Right hindlimb (tissue), 1 donor: ENCODE measurements around the gene MICU1.
A peak's percentile ranks its signal among the peaks of the same experiment; 100 is the strongest.
"Not testable (repeated sequence)": the region's sequence is repeated elsewhere in the genome, so short reads cannot be mapped to it uniquely, and the experiment has no call there.

ENCODE experiments used
- DNase-seq: peaks from one replicate; pipeline ENCODE4 v3.0.0-alpha.2; 2018

MICU1 gene

GRCh38 chr10:72370201-72370722 is 255.6 kb downstream of the MICU1 start:
- DNase-seq: no peak

GRCh38 chr10:72367301-72367960 is 258.4 kb downstream of the MICU1 start:
- DNase-seq: no peak

- no peak for DNase-seq
Observed at GRCh38 chr10:72365106-72365895, 260.6 kb downstream of the MICU1 start.

DNA sequence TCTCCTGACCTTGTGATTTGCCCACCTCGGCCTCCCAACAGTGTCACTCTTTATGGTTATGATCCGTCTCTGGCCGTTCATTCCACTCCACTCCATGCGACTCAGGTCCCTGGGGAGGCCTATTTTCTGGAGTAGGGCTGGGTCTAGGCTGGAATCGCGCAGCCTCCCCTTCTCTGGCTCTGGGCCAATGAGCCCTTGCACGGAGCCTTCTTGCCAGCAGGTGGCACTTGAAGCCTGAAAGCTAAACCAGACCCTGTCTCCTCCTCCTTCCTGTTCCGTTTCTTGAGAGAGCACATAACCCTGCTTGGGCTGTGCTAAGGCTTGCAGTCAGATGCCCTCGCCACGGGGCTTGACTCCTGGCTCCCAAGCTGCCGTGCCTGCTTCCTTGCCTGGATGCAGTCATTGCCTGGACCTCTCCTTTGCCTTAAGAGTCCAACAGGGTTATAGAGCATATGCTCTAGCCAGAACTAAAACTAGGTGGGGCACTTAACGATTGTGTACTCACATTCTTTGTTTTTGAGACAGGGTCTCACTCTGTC is 261.6 kb downstream of the MICU1 start:
- DNase-seq: peak; percentile 93

GRCh38 chr10:72356987-72357386 is 268.9 kb downstream of the MICU1 start:
- DNase-seq: no peak

GRCh38 chr10:72356115-72356514 is 269.8 kb downstream of the MICU1 start:
- no peak for DNase-seq

GRCh38 chr10:72355214-72355555 is 270.7 kb downstream of the MICU1 start:
- no peak for DNase-seq

DNA sequence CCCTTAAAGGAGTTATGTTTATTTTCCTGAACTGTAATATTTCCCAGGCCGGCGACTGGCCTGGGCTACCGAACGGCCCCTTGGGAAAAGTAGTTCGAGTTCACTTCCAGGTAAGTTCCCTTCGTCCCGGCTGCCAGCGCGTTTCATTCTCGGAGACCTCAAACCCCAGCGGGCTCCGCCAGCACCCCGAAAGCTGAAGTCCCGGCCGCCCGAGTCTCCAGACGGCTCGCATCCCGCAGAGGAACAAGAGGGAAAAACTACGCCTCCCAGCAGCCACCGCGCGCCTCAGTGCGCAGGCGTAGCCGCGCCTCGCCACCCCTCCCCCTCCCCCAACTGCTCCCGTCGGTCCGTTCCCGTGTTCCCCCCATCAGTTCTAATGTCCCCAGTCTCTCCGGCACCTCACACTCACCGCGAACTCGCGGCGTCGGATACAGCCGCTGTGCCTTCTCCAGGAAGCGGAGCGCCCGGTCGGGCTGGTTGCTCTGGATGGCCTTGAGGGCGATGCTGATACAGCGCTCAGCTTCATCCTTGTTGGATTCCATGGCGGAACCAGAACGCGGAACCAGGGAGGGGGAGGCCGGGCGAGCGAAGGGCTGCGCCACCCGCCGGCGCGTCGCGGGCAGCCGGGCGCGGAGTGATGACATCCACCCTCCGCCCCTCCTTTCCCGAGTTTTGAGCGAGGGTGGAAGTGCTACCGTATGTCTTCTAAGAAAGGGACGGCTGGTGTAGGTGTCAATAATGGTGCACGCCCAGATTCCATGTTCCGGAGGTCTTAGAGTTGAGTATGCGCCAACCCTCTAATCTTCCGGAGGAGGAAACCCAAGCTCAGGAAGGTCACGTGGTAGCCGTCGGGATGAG is 271.3 kb downstream of the MICU1 start, which contains the start of gene DNAJB12:
Gene DNAJB12 (minus strand): TSS at position 564 of the 858 bp plus-strand sequence. CDS start 22 bp downstream, at position 542.
- peak; percentile 95 for DNase-seq

- DNase-seq: no peak
Observed at GRCh38 chr10:72353965-72354355, 271.9 kb downstream of the MICU1 start.

- DNase-seq: no peak
Observed at GRCh38 chr10:72353028-72353964, 272.6 kb downstream of the MICU1 start.

GRCh38 chr10:72351479-72351878 is 274.4 kb downstream of the MICU1 start:
- DNase-seq: no peak

DNA sequence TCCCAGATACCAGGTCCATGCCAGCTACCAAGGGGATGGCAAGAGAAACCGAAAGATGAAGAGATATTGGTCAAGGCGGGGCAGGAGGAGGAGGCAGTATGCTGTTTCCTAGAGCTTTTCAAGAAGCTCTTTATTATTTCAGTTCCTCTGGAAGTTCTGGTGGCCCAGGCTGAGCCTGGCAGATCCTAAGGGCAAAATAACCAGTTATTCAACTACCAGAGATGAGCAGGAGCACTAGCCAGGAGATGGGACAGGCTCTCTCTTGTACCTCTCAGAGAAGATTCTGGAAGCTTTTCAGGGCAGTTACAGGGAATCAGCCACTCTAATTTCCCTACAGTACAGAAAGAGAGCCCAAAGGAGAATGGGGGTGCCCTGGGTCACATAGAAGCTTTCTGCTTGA is 276.4 kb downstream of the MICU1 start:
- no peak for DNase-seq

GRCh38 chr10:72348282-72348681 is 277.6 kb downstream of the MICU1 start:
- no peak for DNase-seq

GRCh38 chr10:72346117-72346516 is 279.8 kb downstream of the MICU1 start:
- not testable (repeated sequence) for DNase-seq

DNA sequence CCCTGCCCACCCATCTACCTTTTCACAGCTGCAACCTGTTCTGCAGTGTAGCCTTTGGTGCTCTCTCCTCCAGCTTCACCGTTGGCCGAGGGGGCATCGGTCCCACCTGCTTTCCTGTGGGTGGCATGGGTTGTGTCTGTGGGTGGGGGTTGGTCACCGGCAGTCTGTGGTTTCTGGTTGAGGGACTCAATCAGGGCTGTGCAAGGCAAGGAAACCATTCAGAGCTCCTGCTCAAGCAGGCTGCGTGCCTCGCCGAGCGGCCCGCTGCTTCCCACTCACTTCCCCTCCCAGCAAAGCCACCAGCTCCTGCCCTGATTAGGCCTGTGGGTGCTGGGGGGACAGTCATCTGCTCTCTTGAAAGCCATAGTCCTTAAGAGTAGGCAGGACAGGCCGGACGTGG is 280.9 kb downstream of the MICU1 start:
- DNase-seq: no peak

DNA sequence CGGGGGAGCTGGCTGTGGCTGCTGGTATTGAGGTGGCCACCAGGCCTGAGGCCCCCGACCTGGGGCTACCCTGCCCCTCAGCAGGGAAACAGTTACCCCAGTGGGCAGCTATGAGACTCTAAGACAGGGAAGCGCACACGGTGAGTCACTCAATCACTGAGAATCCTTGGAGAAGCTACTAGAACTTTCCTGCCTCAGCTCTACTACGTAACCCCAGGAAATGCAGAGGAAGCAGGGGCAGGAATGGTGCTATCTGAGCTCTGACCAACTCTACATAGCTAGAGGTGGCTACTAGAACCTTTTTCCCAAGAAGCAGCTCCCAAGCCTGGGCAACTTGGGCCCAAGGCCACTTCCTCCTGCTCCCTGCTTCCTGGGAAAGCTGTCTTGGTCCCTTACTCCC is 283.0 kb downstream of the MICU1 start:
- DNase-seq: no peak

DNA sequence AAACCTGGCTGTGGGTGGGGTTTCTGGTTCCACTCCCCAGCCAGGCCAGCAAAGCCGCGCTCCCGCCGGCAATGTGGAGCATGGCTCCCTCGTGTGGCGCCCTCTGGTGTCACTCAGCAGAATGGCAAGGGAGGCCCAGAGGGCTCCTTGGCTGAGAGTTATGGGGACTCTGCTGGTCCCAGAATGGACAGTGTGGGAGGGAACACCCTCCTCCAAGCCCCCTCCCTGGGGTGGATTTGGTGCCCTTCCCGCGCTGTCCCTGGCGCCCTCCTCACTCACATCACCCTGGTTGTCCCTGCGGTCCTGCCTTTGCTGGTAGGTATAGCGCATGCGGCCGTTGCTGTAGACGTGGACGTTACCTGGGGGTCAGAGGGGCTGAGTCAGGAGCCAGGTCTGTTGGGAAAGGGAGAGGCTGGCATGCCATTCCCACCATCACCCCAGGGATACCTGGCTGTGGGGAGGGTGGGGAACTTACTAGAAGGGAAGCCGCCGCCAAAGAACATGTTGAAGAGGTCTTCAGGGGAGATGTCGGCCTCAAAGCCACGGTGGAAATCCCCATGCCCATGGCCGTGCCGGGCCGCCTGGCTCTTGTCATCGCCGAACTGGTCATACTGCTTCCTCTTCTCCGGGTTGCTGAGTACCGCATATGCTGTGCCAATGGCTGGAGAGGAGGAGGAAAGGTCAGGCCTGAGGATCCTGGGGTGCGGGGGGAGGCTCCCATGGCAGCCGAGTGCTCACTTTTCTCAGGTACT is 285.2 kb downstream of the MICU1 start:
- DNase-seq: peak; percentile 71

- no peak for DNase-seq
Observed at GRCh38 chr10:72338180-72338579, 287.7 kb downstream of the MICU1 start.

GRCh38 chr10:72337722-72338121 is 288.2 kb downstream of the MICU1 start:
- no peak for DNase-seq

DNA sequence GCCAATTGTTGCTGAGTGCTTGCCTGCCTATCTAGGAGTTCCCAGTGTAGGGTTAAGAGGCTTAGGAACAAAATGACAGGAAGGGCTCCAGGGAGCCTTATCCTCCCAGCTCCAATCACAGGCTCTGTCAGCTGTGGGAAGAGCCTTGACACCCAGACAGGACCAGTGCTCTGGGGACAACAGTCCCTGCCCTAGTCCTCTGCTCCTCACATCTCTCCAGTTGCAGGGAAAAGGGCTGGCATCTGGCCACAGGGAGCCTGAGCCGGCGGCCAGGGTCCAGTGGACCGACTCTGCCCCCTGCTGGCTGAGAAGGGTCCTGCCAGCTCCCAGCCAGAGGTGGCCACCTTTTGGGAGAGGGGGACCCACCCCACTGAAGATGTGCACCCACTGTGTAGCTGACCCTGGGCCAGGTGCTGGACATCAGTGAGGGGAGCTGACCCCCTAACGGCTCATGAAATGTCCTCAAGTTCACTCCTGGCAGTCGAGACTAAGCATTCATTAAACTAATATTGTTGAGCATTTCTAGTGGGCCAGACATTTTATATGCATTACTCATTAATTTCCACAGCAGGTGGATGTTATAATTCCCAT is 288.7 kb downstream of the MICU1 start:
- peak; percentile 88 for DNase-seq
